Measurements from ENCODE around the gene RFC4.

Gene RFC4

DNA sequence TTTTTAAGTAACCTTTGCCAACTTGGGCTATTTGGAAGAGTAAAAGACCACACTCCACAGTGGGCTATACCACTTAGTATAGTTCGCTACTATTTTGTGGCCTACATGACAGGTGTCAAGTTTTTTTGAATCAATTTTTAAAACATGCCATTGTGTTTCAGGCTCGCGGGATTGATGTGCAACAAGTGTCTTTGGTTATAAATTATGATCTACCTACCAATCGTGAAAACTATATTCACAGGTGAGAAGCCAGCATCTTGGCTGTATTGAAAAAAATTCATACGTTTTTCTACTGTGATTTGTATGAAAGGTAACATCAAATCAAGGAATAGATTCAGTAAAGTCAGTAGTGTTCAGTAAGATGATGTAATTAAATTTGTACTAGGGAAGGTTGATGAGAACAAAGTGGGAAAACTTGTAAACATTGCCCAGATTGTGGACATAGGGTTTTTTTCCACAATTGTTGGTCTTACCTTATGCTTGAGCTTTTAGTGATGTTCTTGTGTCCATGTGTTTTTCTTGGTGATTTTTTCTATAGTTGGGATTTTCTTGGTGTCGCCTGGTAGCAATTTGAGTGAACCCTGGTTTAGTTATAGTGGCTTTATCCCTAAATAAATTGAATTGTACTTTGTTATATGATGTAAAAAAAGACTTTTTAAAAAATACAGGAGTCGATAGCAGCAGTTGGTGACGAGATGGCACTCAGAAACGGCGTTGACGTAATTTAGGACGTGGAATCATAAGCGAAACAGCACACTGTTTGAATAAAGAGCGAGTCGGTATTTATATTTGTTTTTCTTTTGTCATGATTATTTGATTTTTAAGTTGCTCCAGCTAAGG is 18.4 kb downstream of the RFC4 start:
- no peak for DNase-seq (ENCODE audit: low read depth)

DNA sequence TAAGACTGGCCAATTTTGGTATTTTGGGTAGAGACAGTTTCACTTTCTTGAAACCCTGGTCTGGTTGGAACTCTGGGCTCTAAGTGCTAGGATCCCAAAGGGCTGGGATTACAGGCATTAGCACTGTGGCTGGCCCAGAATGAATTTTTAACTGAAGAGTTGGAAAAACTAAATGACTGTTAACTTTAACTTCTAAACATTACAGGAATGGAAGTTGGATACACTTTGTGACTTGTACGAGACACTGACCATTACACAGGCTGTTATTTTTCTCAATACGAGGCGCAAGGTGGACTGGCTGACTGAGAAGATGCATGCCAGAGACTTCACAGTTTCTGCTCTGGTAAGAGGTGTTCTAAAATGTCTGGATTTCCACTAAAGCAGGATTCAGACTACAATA is 19.4 kb downstream of the RFC4 start:
- no peak for DNase-seq (ENCODE audit: low read depth)

DNA sequence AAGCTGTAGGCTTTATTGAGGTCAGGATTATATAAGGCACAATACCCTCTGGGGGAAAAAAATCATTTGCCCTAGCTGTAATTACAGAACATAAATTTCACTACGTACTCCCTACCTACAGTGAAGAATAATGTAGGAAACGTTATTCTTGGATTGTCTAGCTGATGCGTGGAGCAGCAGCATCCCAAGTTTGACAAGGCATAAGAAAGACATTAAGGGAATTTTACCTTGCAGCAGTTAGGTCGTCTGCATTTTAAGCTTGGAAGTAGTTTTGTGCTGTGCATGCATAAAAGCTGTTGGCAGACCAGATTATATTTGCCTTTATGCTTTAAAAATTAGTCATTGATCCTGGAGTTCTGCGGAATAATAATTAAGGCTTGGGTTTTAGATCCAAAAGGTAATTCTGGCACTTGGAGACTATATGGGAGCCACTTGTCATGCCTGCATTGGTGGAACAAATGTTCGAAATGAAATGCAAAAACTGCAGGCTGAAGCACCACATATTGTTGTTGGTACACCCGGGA is 20.7 kb downstream of the RFC4 start:
- no peak for DNase-seq (ENCODE audit: low read depth)

DNA sequence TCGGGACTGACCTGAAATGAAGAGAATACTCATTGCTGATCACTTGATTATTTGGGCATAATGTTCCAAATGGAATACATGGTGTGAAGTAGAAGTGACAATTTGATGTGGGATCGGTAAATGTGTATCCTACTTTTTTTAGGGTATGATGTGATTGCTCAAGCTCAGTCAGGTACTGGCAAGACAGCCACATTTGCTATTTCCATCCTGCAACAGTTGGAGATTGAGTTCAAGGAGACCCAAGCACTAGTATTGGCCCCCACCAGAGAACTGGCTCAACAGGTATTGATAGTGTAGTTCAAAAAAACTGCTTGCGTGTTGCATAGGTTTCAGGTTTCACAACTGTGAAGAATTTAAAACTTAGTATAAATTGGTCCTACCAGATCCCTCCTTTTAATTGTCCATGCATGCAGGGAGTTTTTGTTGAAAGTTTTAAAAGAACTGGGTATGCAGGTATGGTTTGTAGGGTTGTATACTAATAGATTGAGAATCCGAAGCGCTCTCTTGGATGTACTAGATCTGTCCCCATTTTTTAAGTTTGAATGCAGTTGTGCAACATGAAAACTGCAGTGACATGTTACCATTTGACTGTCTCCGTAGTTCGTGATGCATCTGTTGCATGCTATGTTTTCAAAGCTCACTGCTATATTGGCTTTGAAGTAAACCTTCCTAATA is 21.3 kb downstream of the RFC4 start:
- DNase-seq (ENCODE audit: low read depth), result no peak

DNA sequence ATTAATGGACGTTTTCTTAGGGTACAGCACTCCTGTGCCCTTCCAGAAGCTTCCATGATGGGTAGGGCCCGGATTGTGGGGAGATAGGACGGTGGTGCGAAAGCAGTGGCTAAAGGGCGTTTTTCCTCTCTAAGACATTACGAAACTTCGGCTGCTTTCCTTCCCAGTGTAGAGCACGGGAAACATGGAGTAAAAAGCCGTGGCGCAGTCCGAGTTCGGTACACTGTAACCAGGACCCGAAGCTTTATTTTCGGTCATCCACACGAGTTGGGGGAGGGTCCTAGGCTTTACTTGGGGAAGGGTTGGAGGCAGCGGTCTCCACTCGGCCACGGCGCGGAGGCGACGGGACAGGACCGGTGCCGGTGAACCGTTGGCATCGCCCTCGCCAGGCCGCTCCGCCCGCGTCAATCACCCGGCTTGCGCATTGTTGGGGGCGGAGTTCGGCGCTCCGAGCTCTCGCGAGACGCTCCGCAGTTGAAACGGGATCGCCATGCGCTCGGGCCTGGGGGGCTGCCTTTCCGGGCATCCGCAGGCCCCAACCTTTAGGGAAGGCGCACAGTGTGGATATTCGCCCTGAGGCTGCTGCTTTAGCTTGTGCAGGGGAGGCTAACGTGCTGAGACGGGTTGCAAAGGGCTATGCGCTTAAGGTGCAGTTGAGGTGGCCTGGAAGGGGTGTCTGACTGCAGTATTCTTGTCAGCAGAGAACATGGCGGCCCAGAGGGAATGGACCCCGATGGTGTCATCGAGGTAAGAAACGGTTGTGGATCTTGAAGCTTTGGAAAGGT is 22.4 kb downstream of the RFC4 start:
- DNase-seq (ENCODE audit: low read depth), result peak; percentile 67

DNA sequence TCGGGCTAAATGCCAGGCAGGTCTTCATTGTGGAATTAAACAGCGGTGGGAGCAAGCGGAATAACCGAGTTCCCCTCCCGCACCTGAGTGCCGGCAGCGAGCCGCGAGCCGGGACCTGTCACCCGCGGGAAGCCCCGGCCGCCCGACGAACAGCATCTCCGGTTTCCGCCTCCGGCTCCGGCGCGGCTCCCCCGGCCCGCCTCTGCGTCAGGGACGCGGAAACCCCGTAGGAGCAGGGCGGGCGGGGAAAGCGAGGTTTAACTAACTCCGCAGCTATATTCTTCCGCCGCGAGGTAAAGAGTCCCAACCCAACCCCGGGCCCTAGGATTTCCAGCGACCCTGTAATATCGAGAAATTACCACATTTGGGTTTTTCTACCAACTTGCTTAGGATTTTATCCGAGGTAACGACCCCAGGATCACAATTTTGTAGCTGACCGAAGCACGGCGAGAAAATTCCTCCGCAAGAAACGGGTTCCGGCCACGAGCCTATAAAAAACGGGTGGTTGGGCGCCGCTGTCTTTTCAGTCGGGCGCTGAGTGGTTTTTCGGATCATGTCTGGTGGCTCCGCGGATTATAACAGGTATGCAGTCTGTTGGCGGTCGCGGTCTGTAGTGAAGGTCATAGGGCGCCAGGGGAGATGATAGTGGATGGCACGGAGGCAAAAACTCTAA is 23.1 kb downstream of the RFC4 start, which contains the start of gene EIF4A2:
Gene EIF4A2, plus strand, starts transcription at position 520 of the 673 bp plus-strand sequence. Its CDS starts 34 bp downstream, at position 554.
- DNase-seq (ENCODE audit: low read depth), result peak; percentile 89

DNA sequence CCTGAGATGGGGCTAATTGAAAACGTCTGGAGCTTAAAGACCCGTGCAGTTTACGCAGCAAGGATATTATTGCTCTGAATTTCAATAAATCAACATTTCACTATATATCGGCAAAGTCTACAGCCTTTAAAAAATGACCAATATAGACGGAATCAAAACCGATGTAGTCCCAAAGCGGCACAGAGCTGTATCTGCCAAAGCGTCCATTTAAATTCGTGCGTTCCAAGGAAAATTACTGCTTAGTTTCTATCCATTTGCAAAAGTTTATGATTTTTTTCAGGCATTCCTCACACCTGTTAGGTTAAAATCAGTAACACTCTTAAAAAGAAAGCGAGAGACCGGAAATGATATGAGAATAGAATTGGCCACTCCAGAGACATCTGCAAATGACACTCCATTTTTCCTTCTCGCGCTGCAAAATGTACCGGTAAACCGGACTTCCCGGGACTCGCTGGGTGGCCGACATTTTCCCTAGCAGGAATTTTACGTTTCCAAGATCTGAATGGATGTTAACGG is 23.7 kb downstream of the RFC4 start:
- DNase-seq (ENCODE audit: low read depth), result no peak

DNA sequence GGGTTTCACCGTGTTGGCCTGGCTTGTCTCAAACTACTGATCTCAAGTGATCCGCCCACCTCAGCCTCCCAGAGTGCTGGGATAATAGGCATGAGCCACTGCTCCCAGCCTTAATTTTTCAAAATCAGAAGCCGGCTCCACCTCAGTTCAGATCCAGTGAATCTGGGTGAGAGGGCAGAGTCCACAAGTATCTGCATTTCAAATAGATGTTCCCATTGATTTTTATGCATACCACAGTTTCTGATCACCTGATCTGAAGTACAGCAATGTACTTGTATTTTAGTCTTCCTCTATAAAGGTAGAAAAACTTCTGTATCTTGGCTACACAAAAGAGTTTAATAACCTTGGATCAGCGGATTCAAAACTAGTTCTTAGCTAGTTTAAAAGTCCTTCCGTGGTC is 27.1 kb downstream of the RFC4 start:
- DNase-seq (ENCODE audit: low read depth), result no peak

DNA sequence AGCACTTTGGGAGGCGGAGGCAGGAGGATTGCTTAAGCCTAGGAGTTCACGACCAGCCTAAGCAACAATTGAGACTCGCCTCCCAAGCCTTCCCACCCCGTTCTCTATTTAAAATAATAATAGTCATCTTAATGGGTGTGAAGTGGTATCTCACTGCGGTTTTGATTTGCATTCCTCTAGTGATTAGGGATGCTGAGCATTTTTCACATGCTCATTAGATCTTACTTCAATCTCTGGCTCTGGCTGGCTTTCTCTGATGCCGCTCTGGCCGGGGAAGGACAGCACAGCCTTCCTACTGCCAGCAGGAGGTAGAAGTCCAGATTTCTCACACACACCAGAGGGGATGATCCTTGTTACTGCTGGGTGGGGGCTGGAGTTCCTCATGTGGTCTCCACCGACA is 30.3 kb downstream of the RFC4 start:
- no peak for DNase-seq (ENCODE audit: low read depth)

DNA sequence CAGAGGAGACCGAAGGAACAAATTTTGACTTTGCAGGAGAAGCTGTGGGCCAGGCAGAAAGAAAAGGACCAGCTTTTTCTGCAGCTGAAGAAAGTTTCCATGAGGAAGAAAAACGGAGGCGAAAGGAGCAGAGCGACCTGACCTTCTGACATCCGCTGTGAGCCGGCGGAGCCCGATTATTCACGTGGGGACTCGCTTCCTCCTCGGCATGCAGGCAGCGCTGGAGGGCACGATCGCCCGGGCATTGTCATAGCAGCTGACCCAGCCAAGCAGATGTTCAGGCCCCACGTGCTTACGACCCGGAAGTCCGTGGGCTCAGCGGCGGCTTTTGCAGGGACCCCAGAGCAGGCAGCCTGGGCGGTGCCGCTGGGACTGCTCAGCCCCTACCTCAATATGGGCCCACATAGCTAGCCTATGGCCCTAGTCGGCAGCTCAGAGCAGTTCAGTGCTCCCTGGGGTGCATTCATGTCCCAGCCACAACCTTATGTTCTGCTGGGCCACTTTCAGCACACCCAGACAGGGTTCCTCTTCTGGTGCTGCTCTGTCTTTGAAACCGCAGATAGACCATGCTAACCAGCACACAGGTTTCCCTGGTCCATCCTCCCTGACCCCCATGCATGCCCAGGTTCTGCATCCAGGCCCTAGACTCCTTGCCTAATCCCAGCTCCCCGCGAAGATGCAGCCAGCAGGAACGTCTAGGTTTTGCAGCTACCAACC is 33.4 kb downstream of the RFC4 start:
- DNase-seq (ENCODE audit: low read depth), result peak; percentile 20

DNA sequence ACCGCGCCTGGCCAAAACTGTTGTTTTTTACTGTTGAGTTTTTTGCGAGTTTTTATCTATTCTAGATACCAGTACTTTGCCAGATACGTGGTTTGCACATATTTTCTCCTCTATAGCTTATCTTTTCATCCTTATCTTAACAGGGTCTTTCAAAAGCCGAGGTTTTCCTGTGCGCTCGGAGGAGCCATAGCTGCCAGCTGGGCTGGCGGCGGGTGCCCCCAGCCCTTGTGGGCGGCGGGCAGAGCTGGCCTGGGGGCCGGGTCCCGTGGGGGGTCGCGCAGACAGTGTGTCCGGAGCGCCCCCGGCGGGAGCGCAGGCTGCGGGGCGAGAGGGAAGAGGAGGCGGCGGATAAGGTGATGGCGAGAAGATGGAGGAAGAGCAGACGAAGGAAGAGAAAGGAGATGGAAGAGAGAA is 34.0 kb downstream of the RFC4 start:
- DNase-seq (ENCODE audit: low read depth), result no peak

DNA sequence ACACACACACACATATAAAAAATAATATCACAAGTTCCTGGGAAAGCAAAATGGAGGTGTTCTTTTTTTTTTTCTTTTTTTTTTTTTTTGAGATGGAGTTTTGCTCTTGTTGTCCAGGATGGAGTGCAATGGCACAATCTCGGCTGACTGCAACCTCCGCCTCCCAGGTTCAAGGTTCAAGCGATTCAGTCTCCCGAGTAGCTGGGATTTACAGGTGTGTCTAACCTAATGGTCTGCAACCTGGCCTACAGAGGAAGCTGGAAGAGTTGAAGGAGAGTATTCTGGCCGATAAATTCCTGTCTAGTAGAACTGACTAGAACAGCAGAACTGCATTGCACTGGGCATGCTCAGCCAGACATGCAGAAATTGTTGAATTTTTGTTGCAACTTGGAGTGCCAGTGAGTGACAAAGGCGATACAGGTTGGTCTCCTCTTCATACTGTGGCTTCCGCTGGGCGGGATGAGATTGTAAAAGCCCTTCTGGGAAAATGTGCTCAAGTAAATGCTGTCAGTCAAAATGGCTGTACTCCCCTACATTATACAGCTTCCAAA is 45.3 kb downstream of the RFC4 start:
- no peak for DNase-seq (ENCODE audit: low read depth)

DNA sequence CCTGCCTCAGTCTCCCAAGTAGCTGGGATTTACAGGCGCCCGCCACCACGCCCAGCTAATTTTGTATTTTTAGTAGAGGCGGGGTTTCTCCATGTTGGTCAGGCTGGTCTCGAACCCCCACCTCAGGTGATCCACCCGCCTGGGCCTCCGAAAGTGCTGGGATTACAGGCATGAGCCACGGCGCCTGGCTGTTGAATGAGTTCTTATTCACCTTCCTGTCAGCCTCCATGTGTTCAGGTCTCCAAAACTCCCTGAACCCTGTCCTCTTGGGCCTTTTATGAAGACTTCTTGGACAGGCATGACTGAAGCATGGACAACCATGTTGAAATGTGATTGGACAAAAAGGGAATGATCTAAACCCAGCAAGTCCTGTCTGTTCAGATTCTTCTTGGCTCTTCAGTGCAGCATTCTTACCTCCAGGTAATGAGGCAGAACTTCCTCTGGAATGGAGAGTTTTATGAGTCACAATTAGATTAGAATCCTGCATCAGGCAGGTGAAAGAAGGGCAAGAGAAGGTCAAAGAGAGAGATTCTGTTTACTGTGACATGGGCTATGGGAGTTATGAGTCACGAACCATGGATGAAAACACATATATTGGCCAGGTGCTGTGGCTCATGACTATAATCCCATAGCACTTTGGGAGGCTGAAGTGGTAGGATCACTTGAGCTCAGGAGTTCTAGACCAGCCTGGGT is 46.0 kb downstream of the RFC4 start:
- DNase-seq (ENCODE audit: low read depth), result no peak

DNA sequence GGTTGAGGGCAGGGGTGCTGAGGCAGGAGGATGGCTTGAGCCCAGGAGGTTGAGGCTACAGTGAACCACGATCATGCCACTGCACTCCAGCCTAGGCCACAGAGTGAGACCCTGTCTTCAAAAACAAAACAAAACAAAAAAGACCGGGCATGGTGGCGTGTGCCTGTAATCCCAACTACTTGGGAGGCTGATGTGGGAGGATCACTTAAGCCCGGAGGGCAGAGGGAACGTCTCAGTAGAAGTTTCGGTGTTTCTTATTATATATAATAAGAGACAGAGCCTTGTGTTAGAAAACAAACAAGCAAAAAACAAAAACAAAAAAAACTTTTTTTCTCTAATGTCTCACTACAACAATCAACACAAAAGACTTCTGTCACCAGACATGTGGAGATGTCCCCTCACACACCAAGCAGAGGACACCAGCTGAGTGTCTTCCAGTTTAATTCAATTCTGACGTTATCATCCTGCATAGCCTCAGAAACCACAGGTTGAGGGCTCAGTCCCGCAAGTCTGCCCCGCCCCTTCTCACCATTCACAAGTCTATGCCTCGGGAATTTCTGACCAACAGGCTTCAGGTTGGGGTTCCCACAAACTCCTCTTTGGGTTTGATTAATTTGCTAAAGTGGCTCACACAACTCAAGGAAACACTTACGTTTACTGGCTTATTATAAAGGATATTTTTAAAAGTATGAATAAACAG is 46.9 kb downstream of the RFC4 start:
- DNase-seq (ENCODE audit: low read depth), result no peak

DNA sequence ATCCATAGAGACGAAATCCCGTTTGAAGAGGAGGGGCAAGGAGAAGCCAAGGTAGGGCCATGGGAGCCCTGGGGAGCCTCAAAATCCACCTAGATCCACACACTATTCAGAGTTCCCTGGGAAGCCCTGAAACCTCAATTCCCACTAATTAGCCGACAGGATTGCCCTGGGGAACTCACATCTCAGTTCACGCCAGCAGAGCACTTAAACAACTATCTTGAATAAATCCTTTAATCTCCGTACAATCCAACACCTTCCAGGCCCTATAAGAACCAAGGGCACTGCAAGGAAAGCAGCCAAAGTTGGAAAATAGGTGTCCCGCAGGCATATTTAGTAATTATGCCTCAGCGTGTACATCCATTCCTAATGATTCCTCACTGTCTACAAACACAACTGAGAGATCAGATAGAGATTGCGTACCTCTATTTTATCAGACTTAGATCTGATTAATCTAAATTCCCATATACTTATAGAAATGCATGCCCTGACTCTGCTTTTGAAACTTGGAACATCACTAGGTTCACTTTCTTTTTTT is 48.5 kb downstream of the RFC4 start:
- no peak for DNase-seq (ENCODE audit: low read depth)

DNA sequence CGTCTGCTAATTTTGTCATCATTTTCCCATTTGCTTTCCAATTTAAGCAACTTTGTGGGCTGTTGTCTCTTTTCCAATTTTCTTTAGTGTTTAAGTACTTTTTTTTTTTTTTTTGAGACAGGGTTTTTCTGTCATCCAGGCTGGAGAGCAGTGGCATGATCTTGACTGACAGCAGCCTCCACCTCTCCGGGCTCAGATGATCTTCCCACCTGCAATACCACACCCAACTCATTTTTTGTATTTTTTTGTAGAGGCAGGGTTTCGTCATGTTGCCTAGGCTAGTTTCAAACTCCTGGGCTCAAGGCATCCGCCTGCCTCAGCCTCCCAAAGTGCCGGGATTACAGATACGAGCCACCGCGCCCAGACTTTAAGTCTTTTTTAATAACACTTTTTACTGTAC is 49.1 kb downstream of the RFC4 start:
- DNase-seq (ENCODE audit: low read depth), result no peak

DNA sequence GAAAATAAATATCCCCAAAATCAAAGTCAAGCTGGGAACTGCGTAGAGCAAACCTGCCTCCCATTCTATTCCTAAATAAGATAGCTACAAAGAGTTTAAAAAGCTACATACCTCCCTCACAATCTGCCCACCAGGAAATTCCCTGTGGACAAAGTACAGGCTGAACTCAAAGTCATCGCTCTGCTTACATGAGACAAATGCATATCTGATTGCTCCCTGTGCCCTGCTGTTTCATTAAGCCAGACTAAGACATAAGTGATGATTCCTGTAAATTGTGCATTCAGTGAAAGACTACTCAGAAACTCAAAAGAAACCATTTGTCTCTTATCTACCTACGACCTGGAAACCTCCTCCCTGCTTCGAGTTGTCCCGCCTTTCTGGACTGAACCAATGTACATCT is 51.4 kb downstream of the RFC4 start:
- DNase-seq (ENCODE audit: low read depth), result no peak

DNA sequence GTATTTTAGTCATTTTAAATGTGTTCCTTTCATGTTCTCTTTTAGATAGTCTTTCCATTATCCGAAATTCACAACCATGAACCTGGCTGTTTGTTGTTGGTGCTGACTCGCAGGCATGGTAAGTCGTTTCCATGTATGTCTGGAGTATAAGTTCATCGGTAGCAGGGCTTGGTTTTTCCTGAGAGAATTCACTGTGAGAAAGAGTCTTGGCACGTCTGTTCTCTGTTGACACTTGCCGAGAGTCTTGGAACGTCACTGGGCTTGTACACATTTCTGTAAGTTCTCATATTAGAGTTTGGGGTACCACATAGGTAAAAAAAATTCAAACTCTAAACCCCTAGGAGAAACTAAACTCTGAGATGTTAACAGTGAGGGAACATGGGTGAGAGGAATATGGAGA is 52.3 kb downstream of the RFC4 start:
- no peak for DNase-seq (ENCODE audit: low read depth)

DNA sequence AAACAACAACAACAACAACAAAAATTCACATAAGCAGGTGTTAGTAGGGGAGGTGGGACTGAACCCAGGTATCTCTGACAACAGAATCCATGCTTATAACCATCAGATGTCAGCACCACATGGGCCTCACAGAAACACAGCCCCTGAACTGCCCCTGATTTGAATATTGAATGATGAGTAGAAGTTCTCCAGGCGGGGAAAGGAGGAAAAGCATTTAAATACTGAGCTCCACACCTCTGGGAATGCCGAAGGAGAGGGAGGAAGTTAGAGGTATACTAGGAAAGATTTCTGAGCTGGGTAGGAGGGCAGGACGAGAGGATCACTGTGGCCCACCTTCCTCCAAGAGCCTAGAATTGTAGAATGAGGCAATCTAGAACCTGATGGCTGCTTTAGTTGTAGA is 54.8 kb downstream of the RFC4 start:
- no peak for DNase-seq (ENCODE audit: low read depth)
